ENCODE measurements around the gene LEMD3.

DNA sequence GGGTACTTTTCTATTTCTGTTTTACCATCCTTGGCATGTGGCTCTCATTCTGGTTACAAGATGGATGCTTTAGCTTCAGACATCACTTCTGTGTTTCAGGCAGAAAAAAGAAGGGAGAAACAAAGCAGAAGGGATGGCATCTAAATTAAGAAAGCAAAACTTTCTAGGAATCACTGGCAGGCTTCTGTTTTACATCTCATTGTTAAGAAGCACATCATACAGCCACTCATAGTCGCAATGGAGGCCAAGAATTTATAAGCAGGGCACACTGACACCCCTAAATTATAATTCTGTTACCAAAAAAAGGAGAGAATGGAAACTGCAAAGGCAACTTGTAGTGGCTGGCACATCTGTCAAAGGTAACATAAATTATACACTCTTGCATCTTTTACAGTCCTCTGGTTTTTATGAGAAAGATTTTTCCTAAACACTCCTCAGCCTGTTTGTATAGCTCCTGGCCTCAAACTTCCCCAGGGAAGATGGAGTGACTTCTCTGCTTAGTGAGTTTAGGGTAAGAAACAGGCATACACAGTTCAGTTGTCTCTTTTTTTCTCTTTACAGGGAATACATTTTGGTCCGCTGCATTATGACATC is 22.0 kb upstream of the LEMD3 start:
- TF ChIP-seq CTCF (IDR thresholded peaks at IDR 0.05) (no peak), SIN3A (IDR thresholded peaks at IDR 0.05; ENCODE audit: borderline replicate concordance, insufficient read depth, low read depth, low read length) (no peak), REST (IDR thresholded peaks at IDR 0.05; ENCODE audit: insufficient read depth in 1 of 2, low read depth in 2 of 2, low read length in 1 of 2) (no peak), POLR2AphosphoS5 (IDR thresholded peaks at IDR 0.05; ENCODE audit: low read depth, low read length) (no peak)
